ENCODE results near the gene C3orf62. TPM values are rescaled to one million over a fixed set of nuclear protein-coding genes. Genes with fewer than 3 reads are reported as not detected.
A peak's percentile ranks its signal among the peaks of the same experiment; 100 is the strongest.

The C3orf62 gene
- total RNA-seq, 1 donor from 2014 or later, result 3.4 TPM

DNA sequence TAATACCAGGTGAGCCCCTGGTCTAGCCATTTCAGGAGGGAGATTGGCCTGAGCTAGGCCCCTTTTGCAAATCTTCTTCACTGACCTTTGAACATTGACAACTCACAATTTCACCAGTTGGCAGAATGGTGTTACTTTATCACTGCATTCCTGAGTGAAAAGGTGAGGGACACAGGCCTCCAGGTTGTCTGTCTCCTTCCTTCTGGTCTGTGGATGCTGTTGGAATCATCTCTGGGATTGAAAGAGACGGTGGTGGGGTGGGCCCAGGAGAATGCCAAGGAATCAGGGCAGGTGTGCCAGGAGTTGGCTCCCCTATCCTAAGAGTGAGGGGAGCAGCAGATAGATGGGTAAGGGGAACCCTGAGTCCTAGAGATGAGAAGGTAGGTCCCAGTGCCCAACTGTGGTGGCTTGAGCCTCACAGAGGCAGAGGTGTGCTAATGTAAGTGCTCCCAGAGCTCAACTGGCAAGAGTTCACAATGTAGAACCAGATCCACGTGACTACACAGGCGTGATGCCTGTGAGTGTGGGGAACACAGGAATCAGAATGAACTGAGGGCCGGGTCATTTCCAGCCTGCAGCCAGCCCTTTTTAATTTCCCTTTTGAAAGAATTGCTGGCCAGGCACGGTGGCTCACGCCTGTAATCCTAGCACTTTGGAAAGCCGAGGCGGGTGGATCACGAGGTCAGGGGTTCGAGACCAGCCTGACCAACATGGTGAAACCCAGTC, 11.2 kb downstream of the C3orf62 start:
- Mint-ChIP-seq H3K36me3 (peaks cover 10% of the 10 kb centered on the region), H3K4me1 (peaks cover 24% of the 10 kb centered on the region), H3K4me3 (no peak overlapping the region), H3K27ac (no peak overlapping the region), H3K27me3 (ENCODE audit: insufficient read depth, low read depth) (peaks cover 2% of the 10 kb centered on the region), H3K9me3 (no peaks in the 10 kb centered on the region)
- H3K4me2 ChIP-seq, result no peak overlapping the region
- H3K27ac ChIP-seq, result no peak overlapping the region
- no peak overlapping the region for H3K9ac ChIP-seq
- no peak overlapping the region for H2AFZ ChIP-seq (replicated peaks)
- no peak for TF ChIP-seq EZH2phosphoT487 (IDR thresholded peaks at IDR 0.05)
- TF ChIP-seq, protein P1, sequence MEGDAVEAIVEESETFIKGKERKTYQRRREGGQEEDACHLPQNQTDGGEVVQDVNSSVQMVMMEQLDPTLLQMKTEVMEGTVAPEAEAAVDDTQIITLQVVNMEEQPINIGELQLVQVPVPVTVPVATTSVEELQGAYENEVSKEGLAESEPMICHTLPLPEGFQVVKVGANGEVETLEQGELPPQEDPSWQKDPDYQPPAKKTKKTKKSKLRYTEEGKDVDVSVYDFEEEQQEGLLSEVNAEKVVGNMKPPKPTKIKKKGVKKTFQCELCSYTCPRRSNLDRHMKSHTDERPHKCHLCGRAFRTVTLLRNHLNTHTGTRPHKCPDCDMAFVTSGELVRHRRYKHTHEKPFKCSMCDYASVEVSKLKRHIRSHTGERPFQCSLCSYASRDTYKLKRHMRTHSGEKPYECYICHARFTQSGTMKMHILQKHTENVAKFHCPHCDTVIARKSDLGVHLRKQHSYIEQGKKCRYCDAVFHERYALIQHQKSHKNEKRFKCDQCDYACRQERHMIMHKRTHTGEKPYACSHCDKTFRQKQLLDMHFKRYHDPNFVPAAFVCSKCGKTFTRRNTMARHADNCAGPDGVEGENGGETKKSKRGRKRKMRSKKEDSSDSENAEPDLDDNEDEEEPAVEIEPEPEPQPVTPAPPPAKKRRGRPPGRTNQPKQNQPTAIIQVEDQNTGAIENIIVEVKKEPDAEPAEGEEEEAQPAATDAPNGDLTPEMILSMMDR (IDR thresholded peaks at IDR 0.05), result no peak
- no peak for TF ChIP-seq EZH2 (IDR thresholded peaks at IDR 0.05)
- DNase-seq (ENCODE audit: low spot score), result no peak
- H3K4me1 ChIP-seq, result no peaks in the 10 kb centered on the region
- no peaks in the 10 kb centered on the region for H3K9me3 ChIP-seq (ENCODE audit: low read depth)
- no peaks in the 10 kb centered on the region for H3K36me3 ChIP-seq
- H3F3A ChIP-seq (ENCODE audit: low read depth), result no peaks in the 10 kb centered on the region
- H3K4me3 ChIP-seq, result no peak overlapping the region
- no peaks in the 10 kb centered on the region for H3K27me3 ChIP-seq
- H3K79me2 ChIP-seq (ENCODE audit: low read depth), result no peaks in the 10 kb centered on the region
- H4K20me1 ChIP-seq (ENCODE audit: low read depth), result no peaks in the 10 kb centered on the region

DNA sequence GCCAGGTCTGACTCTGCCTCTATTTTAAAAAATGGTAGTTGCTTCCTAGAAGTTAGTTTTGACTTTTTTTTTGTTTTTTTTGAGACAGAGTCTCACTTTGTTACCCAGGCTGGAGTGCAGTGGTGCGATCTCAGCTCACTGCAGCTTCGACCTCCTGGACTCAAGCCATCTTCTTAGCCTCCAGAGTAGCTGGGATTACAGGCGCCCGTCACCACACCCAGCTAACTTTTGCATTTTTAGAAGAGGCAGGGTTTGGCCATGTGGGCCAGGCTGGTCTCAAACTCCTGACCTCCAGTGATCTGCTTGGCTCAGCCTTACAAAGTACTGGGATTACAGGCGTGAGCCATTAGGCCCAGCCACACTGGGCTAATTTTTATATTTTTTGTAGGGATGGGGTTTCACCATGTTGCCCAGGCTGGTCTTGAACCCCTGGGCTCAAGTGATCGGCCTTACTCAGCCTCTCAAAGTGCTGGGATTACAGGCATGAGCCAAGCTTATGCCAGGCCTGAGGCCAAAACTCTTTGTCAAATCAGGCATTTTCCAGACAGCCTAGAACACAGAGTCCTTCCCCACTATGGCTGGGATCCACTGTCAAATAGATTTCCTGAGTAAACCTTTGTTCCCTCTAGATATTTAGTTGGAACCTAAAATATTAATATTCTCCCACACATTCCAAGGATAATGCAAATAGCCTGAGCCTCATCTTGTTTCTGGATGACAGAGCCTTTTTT, 13.7 kb downstream of the C3orf62 start:
- H3K4me3 ChIP-seq, result no peak overlapping the region
- H3K27me3 ChIP-seq, result no peaks in the 10 kb centered on the region
- H3F3A ChIP-seq (ENCODE audit: low read depth), result no peaks in the 10 kb centered on the region
- no peak overlapping the region for H2AFZ ChIP-seq (replicated peaks)
- Mint-ChIP-seq H3K27ac (no peak overlapping the region), H3K4me1 (peaks cover 27% of the 10 kb centered on the region), H3K36me3 (no peaks in the 10 kb centered on the region), H3K9me3 (no peaks in the 10 kb centered on the region), H3K27me3 (ENCODE audit: insufficient read depth, low read depth) (no peaks in the 10 kb centered on the region), H3K4me3 (no peak overlapping the region)
- no peak overlapping the region for H3K27ac ChIP-seq
- H3K4me2 ChIP-seq, result no peak overlapping the region
- no peaks in the 10 kb centered on the region for H3K79me2 ChIP-seq (ENCODE audit: low read depth)
- H3K4me1 ChIP-seq, result no peaks in the 10 kb centered on the region
- no peaks in the 10 kb centered on the region for H3K9me3 ChIP-seq (ENCODE audit: low read depth)
- no peaks in the 10 kb centered on the region for H3K36me3 ChIP-seq
- no peak overlapping the region for H3K9ac ChIP-seq
- TF ChIP-seq EZH2 (IDR thresholded peaks at IDR 0.05), result no peak
- no peak for TF ChIP-seq EZH2phosphoT487 (IDR thresholded peaks at IDR 0.05)
- TF ChIP-seq, protein P1 (IDR thresholded peaks at IDR 0.05), result no peak
- no peaks in the 10 kb centered on the region for H4K20me1 ChIP-seq (ENCODE audit: low read depth)
- no peak for DNase-seq (ENCODE audit: low spot score)

DNA sequence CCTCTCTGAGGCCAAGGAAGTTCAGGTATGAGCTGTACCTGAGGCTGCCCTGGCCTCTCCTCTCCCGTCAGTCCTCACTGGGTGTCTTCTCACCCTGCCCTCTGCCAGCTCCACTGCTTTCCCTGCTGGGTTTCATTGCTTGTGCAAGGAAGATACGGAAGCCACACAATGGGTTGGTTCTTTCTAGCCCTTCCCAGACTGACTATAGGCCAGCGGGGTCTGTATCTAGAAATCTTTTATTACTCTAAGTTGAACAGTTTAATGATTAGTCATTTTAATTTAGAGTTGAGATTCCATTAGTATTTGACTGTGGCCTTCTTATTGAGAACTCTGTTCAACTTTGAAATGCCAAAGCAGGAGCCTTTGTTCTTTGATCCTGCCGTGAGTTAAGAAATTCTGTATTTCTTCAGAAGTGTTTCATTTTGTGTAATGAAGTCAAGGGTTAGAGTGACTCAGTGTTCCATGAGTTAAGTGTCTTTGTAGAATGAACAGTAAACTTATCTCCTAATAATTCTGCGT, 16.2 kb downstream of the C3orf62 start:
- Histone ChIP-seq H3K27ac (no peak overlapping the region), H2AFZ (replicated peaks) (no peak overlapping the region), H4K20me1 (ENCODE audit: low read depth) (no peaks in the 10 kb centered on the region), H3K79me2 (ENCODE audit: low read depth) (no peaks in the 10 kb centered on the region), H3K9ac (no peak overlapping the region), H3F3A (ENCODE audit: low read depth) (no peaks in the 10 kb centered on the region), H3K4me1 (no peaks in the 10 kb centered on the region), H3K4me3 (no peak overlapping the region), H3K4me2 (no peak overlapping the region), H3K36me3 (no peaks in the 10 kb centered on the region), H3K9me3 (ENCODE audit: low read depth) (no peaks in the 10 kb centered on the region), H3K27me3 (no peaks in the 10 kb centered on the region)
- no peaks in the 10 kb centered on the region for H3K36me3 Mint-ChIP-seq
- peak overlapping the region; percentile 91 for H3K27ac Mint-ChIP-seq
- TF ChIP-seq, protein P1 (IDR thresholded peaks at IDR 0.05), result no peak
- TF ChIP-seq EZH2 (IDR thresholded peaks at IDR 0.05), result no peak
- no peak for TF ChIP-seq EZH2phosphoT487 (IDR thresholded peaks at IDR 0.05)
- H3K4me3 Mint-ChIP-seq, result no peak overlapping the region
- peaks cover 4% of the 10 kb centered on the region for H3K27me3 Mint-ChIP-seq (ENCODE audit: insufficient read depth, low read depth)
- no peak for DNase-seq (ENCODE audit: low spot score)
- H3K4me1 Mint-ChIP-seq, result peaks cover 34% of the 10 kb centered on the region
- no peaks in the 10 kb centered on the region for H3K9me3 Mint-ChIP-seq
